ENCODE results near the gene CDC42BPG. TPM values are rescaled to one million over a fixed set of nuclear protein-coding genes. Genes with fewer than 3 reads are reported as not detected.
A peak's percentile ranks its signal among the peaks of the same experiment; 100 is the strongest.

The CDC42BPG gene
- total and polyA plus RNA-seq, 9 of the 15 experiments (the other 6 are each of a cell fraction or from before 2014, with no cell fraction given), result 0.04 to 8.8 (median 2.1) TPM

- in situ Hi-C loops (cut with MboI), result loop anchor here (5.0 kb wide), 2 partner anchors 43 to 148 kb away; partner anchors contain the start of gene BATF2
- DNase-seq (ENCODE audit: extremely low read depth in 1 of 4, low spot score in 3 of 4) (no peak), FAIRE-seq (no peak), ATAC-seq (no peak)
- intact Hi-C loops (cut with micrococcal nuclease), result loop anchor here (5.0 to 10.0 kb wide), 2 partner anchors 263 to 405 kb away; partner anchors contain the start of gene TM7SF2
- Histone ChIP-seq H3K4me3 (no peak overlapping the region), H3K79me2 (ENCODE audit: control insufficient read depth, insufficient read depth, low read length) (no peaks in the 10 kb centered on the region), H3K4me1 (replicated peaks in 1 of 2; ENCODE audit: control insufficient read depth in 2 of 2, insufficient read depth in 2 of 2, low read length in 2 of 2) (peaks cover 39 to 83% of the 10 kb centered on the region in 2 experiments), H3K27ac (ENCODE audit: extremely low read depth, low read depth, low read length) (no peak overlapping the region), H3K4me2 (ENCODE audit: insufficient read depth, low read length) (no peak overlapping the region), H3K27me3 (ENCODE audit: control insufficient read depth in 2 of 2, insufficient read depth in 2 of 2, low read length in 2 of 2) (no peaks in the 10 kb centered on the region), H3K36me3 (ENCODE audit: control insufficient read depth, insufficient read depth, low read length) (peaks cover 18% of the 10 kb centered on the region; the same call in 2 of the 3 replicates), H3K9me1 (ENCODE audit: control insufficient read depth, insufficient read depth, low read length) (no peaks in the 10 kb centered on the region), H2AFZ (ENCODE audit: low read depth, low read length) (no peak overlapping the region; the same call in 1 of the 2 replicates), H3K9ac (ENCODE audit: insufficient read depth in 1 of 2, low read depth in 2 of 2, low read length in 2 of 2) (peak overlapping the region in 1 of 2 experiments; percentile 87; a peak in 2 of 4 replicates), H3K9me3 (replicated peaks; ENCODE audit: control insufficient read depth, insufficient read depth, low read depth, low read length) (no peaks in the 10 kb centered on the region), H4K20me1 (replicated peaks; ENCODE audit: control insufficient read depth, insufficient read depth, low read length) (no peaks in the 10 kb centered on the region)
- WGBS (ENCODE audit: insufficient coverage, low coverage, missing lambda C conversion rate), result 84% methylated on average over 19 of the region's 19 CpGs
- no TSS peak for BruUV-seq (replicated peaks)
- CTCF ChIA-PET (ENCODE audit: low intra/inter-chr PET ratio), result interaction anchor here (3.7 kb wide), 1 partner anchor 44 kb away, joined by 39 read pairs; no protein-coding TSS in a partner anchor
- POLR2A ChIA-PET, result interaction anchor here (0.8 to 4.4 kb wide), 5 partner anchors 14 to 42 kb away, joined by 3 to 26 read pairs (median 11); partner anchors contain the start of gene EHD1
- TF ChIP-seq PHB2 (IDR thresholded peaks at IDR 0.05; ENCODE audit: low read depth) (no peak), CBFA2T3 (IDR thresholded peaks at IDR 0.05) (no peak), ZNF696 (CRISPR knock-in tag; conservative IDR thresholded peaks at IDR 0.05) (no peak), RAD21 (CRISPR knock-in tag; conservative IDR thresholded peaks at IDR 0.05 in 1 of 2, IDR thresholded peaks at IDR 0.05 in 1 of 2) (peak; percentile 14 to 38; a peak in 3 of 4 replicates), ZNF431 (CRISPR knock-in tag; IDR thresholded peaks at IDR 0.05) (no peak), POLR2G (IDR thresholded peaks at IDR 0.05; ENCODE audit: low read depth, low read length) (peak; percentile 41; the same call in 1 of the 2 replicates), ATF3 (IDR thresholded peaks at IDR 0.05) (peak; percentile 25; the same call in 1 of the 2 replicates), ATF3 (CRISPR knock-in tag; conservative IDR thresholded peaks at IDR 0.05) (no peak), SMAD4 (CRISPR knock-in tag; conservative IDR thresholded peaks at IDR 0.05) (peak; percentile 19; the same call in 1 of the 2 replicates), HDGF (IDR thresholded peaks at IDR 0.05) (no peak), LEF1 (IDR thresholded peaks at IDR 0.05) (no peak), E2F4 (CRISPR knock-in tag; IDR thresholded peaks at IDR 0.05; ENCODE audit: low read depth) (no peak), JUND (IDR thresholded peaks at IDR 0.05; ENCODE audit: borderline replicate concordance, low read depth, low read length) (0 out of 2 replicates have a peak, but pooled peaks have one; percentile 2), JUND (tag; IDR thresholded peaks at IDR 0.05; ENCODE audit: borderline replicate concordance, low read depth, low read length) (no peak), MYC (IDR thresholded peaks at IDR 0.05; ENCODE audit: low read depth, low read length) (peak; percentile 65), MYC (CRISPR knock-in tag; IDR thresholded peaks at IDR 0.05; ENCODE audit: borderline replicate concordance, low read depth) (no peak)
- TF ChIP-seq, protein P1, sequence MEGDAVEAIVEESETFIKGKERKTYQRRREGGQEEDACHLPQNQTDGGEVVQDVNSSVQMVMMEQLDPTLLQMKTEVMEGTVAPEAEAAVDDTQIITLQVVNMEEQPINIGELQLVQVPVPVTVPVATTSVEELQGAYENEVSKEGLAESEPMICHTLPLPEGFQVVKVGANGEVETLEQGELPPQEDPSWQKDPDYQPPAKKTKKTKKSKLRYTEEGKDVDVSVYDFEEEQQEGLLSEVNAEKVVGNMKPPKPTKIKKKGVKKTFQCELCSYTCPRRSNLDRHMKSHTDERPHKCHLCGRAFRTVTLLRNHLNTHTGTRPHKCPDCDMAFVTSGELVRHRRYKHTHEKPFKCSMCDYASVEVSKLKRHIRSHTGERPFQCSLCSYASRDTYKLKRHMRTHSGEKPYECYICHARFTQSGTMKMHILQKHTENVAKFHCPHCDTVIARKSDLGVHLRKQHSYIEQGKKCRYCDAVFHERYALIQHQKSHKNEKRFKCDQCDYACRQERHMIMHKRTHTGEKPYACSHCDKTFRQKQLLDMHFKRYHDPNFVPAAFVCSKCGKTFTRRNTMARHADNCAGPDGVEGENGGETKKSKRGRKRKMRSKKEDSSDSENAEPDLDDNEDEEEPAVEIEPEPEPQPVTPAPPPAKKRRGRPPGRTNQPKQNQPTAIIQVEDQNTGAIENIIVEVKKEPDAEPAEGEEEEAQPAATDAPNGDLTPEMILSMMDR (IDR thresholded peaks at IDR 0.05 in 2 of 3, conservative IDR thresholded peaks at IDR 0.05 in 1 of 3; ENCODE audit: insufficient read depth in 2 of 3, low read depth in 1 of 3, low read length in 3 of 3), result peak in 2 of 3 experiments; percentile 41 to 51; a peak in 4 of 6 replicates
Measured at GRCh38 chr11:64849598-64850356, 5.3 kb upstream of the CDC42BPG start.

Measured in K562 (cell line).